A549 (cell line): ENCODE results near the gene PARVB.

Source experiments
- CEBPB ChIP-seq, 2 experiments: fragments of >200 bp in 1 of 2; sonication (Bioruptor Twin) in 1 of 2; formaldehyde crosslinking in 1 of 2; IDR thresholded peaks; 2 replicates each; pipeline ENCODE4 v1.6.1; 2012 to 2016
- CTCF ChIP-seq: fragments of >200 bp; sonication (Bioruptor Twin); formaldehyde crosslinking; IDR thresholded peaks from 3 replicates; pipeline ENCODE4 v1.5.1; 2016
- E2F6 ChIP-seq: IDR thresholded peaks from 2 replicates; pipeline ENCODE4 v1.6.1; 2012; ENCODE audit warnings: low read depth, borderline replicate concordance
- EHMT2 ChIP-seq: fragments of 200-600 bp; sonication (generic); IDR thresholded peaks from 2 replicates; pipeline ENCODE4 v1.6.1; 2016; ENCODE audit warnings: antibody characterized with exemption, low read depth, mild to moderate bottlenecking, moderate library complexity
- ELK1 ChIP-seq: fragments of 150-350 bp; IDR thresholded peaks from 2 replicates; pipeline ENCODE4 v1.6.1; 2014; ENCODE audit warnings: low read depth, mild to moderate bottlenecking, low read length
- GATA3 ChIP-seq: IDR thresholded peaks from 2 replicates; pipeline ENCODE4 v1.6.1; 2012; ENCODE audit warnings: borderline replicate concordance
- HDAC2 ChIP-seq: fragments of 200-600 bp; sonication (generic); IDR thresholded peaks from 2 replicates; pipeline ENCODE4 v1.6.1; 2016
- JUN ChIP-seq, 2 experiments: fragments of >200 bp; sonication (Bioruptor Twin); formaldehyde crosslinking; IDR thresholded peaks; 2 replicates in 1 of 2; 3 replicates in 1 of 2; pipeline ENCODE4 v1.6.1; 2016 to 2017
- KDM5A ChIP-seq: fragments of 200-600 bp; sonication (generic); IDR thresholded peaks from 2 replicates; pipeline ENCODE4 v1.6.1; 2016; ENCODE audit warnings: antibody characterized with exemption, mild to moderate bottlenecking
- MAFK ChIP-seq: fragments of 450-650 bp; IDR thresholded peaks from 2 replicates; pipeline ENCODE4 v1.6.1; 2014; ENCODE audit not compliant: partially characterized antibody
- MAZ ChIP-seq: fragments of 150-350 bp; IDR thresholded peaks from 2 replicates; pipeline ENCODE4 v1.6.1; 2014; ENCODE audit warnings: antibody characterized with exemption, low read depth, low read length, borderline replicate concordance
- POLR2A ChIP-seq: IDR thresholded peaks from 2 replicates; pipeline ENCODE4 v1.6.1; 2012; ENCODE audit warnings: mild to moderate bottlenecking, low read length
- REST ChIP-seq: fragments of 200-600 bp; sonication (generic); IDR thresholded peaks from 2 replicates; pipeline ENCODE4 v1.6.1; 2016; ENCODE audit warnings: antibody characterized with exemption, mild to moderate bottlenecking, moderate library complexity
- SREBF2 ChIP-seq: fragments of 450-650 bp; IDR thresholded peaks from 2 replicates; pipeline ENCODE4 v1.6.1; 2014; ENCODE audit warnings: mild to moderate bottlenecking, moderate library complexity

GRCh38 chr22:43993072-43993760 is 30.9 kb upstream of the PARVB start:
- TF ChIP-seq CTCF (peak; percentile 84), JUN (IDR thresholded peaks at IDR 0.05) (no peak), MAZ (no peak), KDM5A (no peak), HDAC2 (no peak), E2F6 (no peak), GATA3 (no peak), MAFK (no peak), REST (no peak), EHMT2 (no peak), SREBF2 (no peak), POLR2A (no peak), CEBPB (IDR thresholded peaks at IDR 0.05) (no peak), ELK1 (no peak)
